Right atrium auricular region (tissue), 2 donors: Measurements from ENCODE around the gene CMSS1. TPM values are rescaled to one million over a fixed set of nuclear protein-coding genes. Genes with fewer than 3 reads are reported as not detected.

Experiments
- DNase-seq: peaks from one replicate; pipeline ENCODE4 v3.0.0-alpha.2; 2019; ENCODE audit warnings: low spot score
- H3K27ac ChIP-seq, 2 donors: fragments of 200-600 bp; sonication (generic); 1 replicate in 1 of 2; 2 replicates in 1 of 2; pipeline ENCODE4 v1.5.1; 2016 to 2019
- H3K27me3 ChIP-seq, 2 donors: fragments of 200-600 bp; sonication (generic); one replicate each; pipeline versions ENCODE4 v1.5.1 to v1.6.0; 2017 to 2019
- H3K36me3 ChIP-seq: fragments of 200-600 bp; sonication (generic); one replicate; pipeline ENCODE4 v1.5.1; 2016
- H3K4me1 ChIP-seq, 2 donors: fragments of 200-600 bp; sonication (generic); one replicate each; pipeline versions ENCODE4 v1.5.1 to v1.6.0; 2017 to 2019
- H3K4me3 ChIP-seq, 2 donors: fragments of 200-600 bp; sonication (generic); 1 replicate in 1 of 2; 2 replicates in 1 of 2; pipeline ENCODE4 v1.5.1; 2017 to 2019; ENCODE audit warnings: mild to moderate bottlenecking in 1 of 2, moderate library complexity in 1 of 2
- H3K9me3 ChIP-seq, 2 donors: fragments of 200-600 bp; sonication (generic); one replicate each; pipeline ENCODE4 v1.5.1; 2019
- CTCF ChIP-seq, 2 donors: fragments of 200-600 bp; sonication (generic); IDR thresholded peaks; one replicate each; pipeline ENCODE4 v1.5.1; 2019; ENCODE audit warnings: antibody characterized with exemption in 2 of 2
- total RNA-seq, 2 donors: library from RNA; depleted of rRNA; stranded (reverse); fragments of >200 nt; gene quantifications; one replicate each; pipeline ENCODE4 v1.1.0, GENCODE V29; 2016

CMSS1 gene
- total RNA-seq, 2 donors from 2014 or later = 5.7 to 17.7 TPM

GRCh38 chr3:99966662-99967416 lies 149.2 kb downstream of the CMSS1 start:
- no peaks in the 10 kb centered on the region for H3K36me3 ChIP-seq
- H3K27ac ChIP-seq = peak overlapping the region; percentile 26 to 66
- H3K4me1 ChIP-seq = peaks cover 0 to 34% of the 10 kb centered on the region in 2 donors
- no peak for DNase-seq
- TF ChIP-seq CTCF (IDR thresholded peaks at IDR 0.05) = no peak
- H3K27me3 ChIP-seq = no peaks in the 10 kb centered on the region
- H3K9me3 ChIP-seq = no peaks in the 10 kb centered on the region
- no peak overlapping the region for H3K4me3 ChIP-seq

- Histone ChIP-seq H3K4me1 (peaks cover 0 to 24% of the 10 kb centered on the region in 2 donors), H3K9me3 (no peaks in the 10 kb centered on the region), H3K4me3 (no peak overlapping the region), H3K27me3 (no peaks in the 10 kb centered on the region), H3K27ac (peak overlapping the region in 1 of 2 donors; percentile 66), H3K36me3 (no peaks in the 10 kb centered on the region)
- DNase-seq = no peak
- TF ChIP-seq CTCF (IDR thresholded peaks at IDR 0.05) = no peak
These were observed 150.1 kb downstream of the CMSS1 start for GRCh38 chr3:99967796-99968195.

- Histone ChIP-seq H3K4me3 (no peak overlapping the region), H3K36me3 (no peaks in the 10 kb centered on the region), H3K4me1 (peaks cover 0 to 24% of the 10 kb centered on the region in 2 donors), H3K27ac (no peak overlapping the region), H3K9me3 (no peaks in the 10 kb centered on the region), H3K27me3 (no peaks in the 10 kb centered on the region)
- no peak for TF ChIP-seq CTCF (IDR thresholded peaks at IDR 0.05)
- DNase-seq = no peak
These were observed 151.5 kb downstream of the CMSS1 start for GRCh38 chr3:99969136-99969535.

GRCh38 chr3:99970198-99970597 lies 152.5 kb downstream of the CMSS1 start:
- TF ChIP-seq CTCF (IDR thresholded peaks at IDR 0.05) = no peak
- Histone ChIP-seq H3K4me1 (peaks cover 0 to 24% of the 10 kb centered on the region in 2 donors), H3K27ac (no peak overlapping the region), H3K4me3 (no peak overlapping the region), H3K27me3 (no peaks in the 10 kb centered on the region), H3K9me3 (no peaks in the 10 kb centered on the region), H3K36me3 (no peaks in the 10 kb centered on the region)
- no peak for DNase-seq

GRCh38 chr3:99971761-99972160 lies 154.1 kb downstream of the CMSS1 start:
- Histone ChIP-seq H3K4me1 (peaks cover 0 to 9% of the 10 kb centered on the region in 2 donors), H3K27ac (no peak overlapping the region)
- DNase-seq = no peak

More at GRCh38 chr3:99971761-99972160, 154.1 kb downstream of the CMSS1 start:
- Histone ChIP-seq H3K9me3 (no peaks in the 10 kb centered on the region), H3K4me3 (no peak overlapping the region), H3K36me3 (no peaks in the 10 kb centered on the region), H3K27me3 (no peaks in the 10 kb centered on the region)
- no peak for TF ChIP-seq CTCF (IDR thresholded peaks at IDR 0.05)
